ENCODE results near the gene SKA3.

- TF ChIP-seq CTCF (conservative IDR thresholded peaks at IDR 0.05 in 1 of 2, IDR thresholded peaks at IDR 0.05 in 1 of 2; ENCODE audit: low read depth in 1 of 2, low read length in 2 of 2) (no peak), EZH2 (IDR thresholded peaks at IDR 0.05; ENCODE audit: low read length, missing control alignments) (no peak)
Measured at GRCh38 chr13:21106089-21106488, 70.3 kb downstream of the SKA3 start.

Data from fibroblast of lung (primary cell).